Measurements from ENCODE around the gene UBASH3B.

Gene UBASH3B

DNA sequence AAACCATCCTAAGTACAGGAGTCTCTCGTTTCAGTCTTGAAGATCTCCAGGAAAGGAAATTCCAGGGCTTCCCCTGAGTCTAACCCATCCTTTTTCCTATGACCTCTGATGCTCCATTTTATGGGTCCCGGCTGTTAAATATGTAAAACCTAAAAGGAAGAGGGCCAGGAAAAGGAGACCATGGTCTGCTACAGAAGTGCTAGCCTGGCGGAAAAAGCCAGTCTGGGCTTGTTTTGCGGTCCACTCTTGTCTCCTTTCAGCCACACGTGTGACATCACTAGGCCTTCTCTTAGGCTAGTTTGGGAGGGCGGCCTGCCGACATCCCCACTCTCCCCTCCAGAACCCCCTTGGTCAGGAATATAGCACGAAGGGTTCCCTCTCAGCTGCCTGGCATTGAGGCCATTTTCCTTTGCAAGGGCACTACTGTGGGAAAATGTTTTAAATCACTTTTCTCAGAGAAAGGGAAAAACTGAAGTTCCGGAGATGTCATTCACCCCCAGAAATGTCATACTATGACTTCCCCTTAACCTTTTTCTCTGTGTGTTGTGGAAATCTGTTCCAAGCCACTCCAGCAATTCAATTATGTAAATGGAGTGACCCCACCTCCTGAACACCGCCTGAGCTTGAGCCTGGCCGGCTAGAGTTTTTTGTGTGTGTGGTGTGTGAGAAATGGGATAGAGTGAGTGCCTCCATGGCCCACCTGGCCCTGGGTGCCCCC lies 86.9 kb downstream of the UBASH3B start:
- H3K9ac ChIP-seq (ENCODE audit: low read depth, low read length), result no peak overlapping the region

GRCh38 chr11:122743097-122743741 lies 87.7 kb downstream of the UBASH3B start:
- Histone ChIP-seq H3K27me3 (ENCODE audit: control insufficient read depth, insufficient read depth, low read length) (no peaks in the 10 kb centered on the region), H3K36me3 (ENCODE audit: insufficient read depth, low read length) (no peaks in the 10 kb centered on the region), H3K4me3 (ENCODE audit: low read length) (no peak overlapping the region), H3K4me1 (ENCODE audit: control insufficient read depth, insufficient read depth, low read length) (peaks cover 32% of the 10 kb centered on the region), H3K9ac (ENCODE audit: low read depth, low read length) (no peak overlapping the region), H3K9me3 (replicated peaks; ENCODE audit: low read length) (no peaks in the 10 kb centered on the region), H3K4me2 (ENCODE audit: low read length) (no peak overlapping the region)

More for the DNA sequence above, 86.9 kb downstream of the UBASH3B start:
- H3K9me3 ChIP-seq (replicated peaks; ENCODE audit: low read length), result no peaks in the 10 kb centered on the region
- no peak overlapping the region for H3K4me3 ChIP-seq (ENCODE audit: low read length)
- H3K4me1 ChIP-seq (ENCODE audit: control insufficient read depth, insufficient read depth, low read length), result peaks cover 25% of the 10 kb centered on the region
- no peak overlapping the region for H3K4me2 ChIP-seq (ENCODE audit: low read length)
- no peaks in the 10 kb centered on the region for H3K36me3 ChIP-seq (ENCODE audit: insufficient read depth, low read length)
- H3K27me3 ChIP-seq (ENCODE audit: control insufficient read depth, insufficient read depth, low read length), result no peaks in the 10 kb centered on the region

DNA sequence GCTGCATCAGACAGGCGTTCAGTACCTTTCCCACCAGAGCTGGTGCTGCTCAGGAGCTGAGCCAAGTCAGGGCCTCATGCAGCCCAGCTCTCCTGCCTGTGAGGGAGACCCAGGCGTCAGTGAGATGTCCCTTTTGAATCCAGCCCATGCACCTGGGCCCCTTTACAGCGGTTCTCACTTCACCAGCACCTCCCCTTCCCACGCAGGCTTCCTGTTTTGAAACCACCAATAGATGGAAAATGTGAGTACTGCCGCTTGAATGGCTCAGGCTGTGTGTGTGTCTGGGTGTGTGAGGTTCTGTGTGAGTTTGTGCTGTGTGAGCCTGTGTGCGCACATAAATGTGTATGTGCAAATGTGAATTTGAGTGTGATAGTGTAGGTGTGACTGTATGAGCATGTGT lies 88.4 kb downstream of the UBASH3B start:
- no peak overlapping the region for H3K9ac ChIP-seq (ENCODE audit: low read depth, low read length)
- no peaks in the 10 kb centered on the region for H3K9me3 ChIP-seq (replicated peaks; ENCODE audit: low read length)
- no peaks in the 10 kb centered on the region for H3K27me3 ChIP-seq (ENCODE audit: control insufficient read depth, insufficient read depth, low read length)
- peaks cover 39% of the 10 kb centered on the region for H3K4me1 ChIP-seq (ENCODE audit: control insufficient read depth, insufficient read depth, low read length)
- H3K36me3 ChIP-seq (ENCODE audit: insufficient read depth, low read length), result no peaks in the 10 kb centered on the region
- H3K4me2 ChIP-seq (ENCODE audit: low read length), result no peak overlapping the region
- no peak overlapping the region for H3K4me3 ChIP-seq (ENCODE audit: low read length)

GRCh38 chr11:122744357-122744756 lies 88.8 kb downstream of the UBASH3B start:
- Histone ChIP-seq H3K9me3 (replicated peaks; ENCODE audit: low read length) (no peaks in the 10 kb centered on the region), H3K27me3 (ENCODE audit: control insufficient read depth, insufficient read depth, low read length) (no peaks in the 10 kb centered on the region), H3K4me1 (ENCODE audit: control insufficient read depth, insufficient read depth, low read length) (peaks cover 43% of the 10 kb centered on the region), H3K36me3 (ENCODE audit: insufficient read depth, low read length) (no peaks in the 10 kb centered on the region), H3K9ac (ENCODE audit: low read depth, low read length) (no peak overlapping the region), H3K4me3 (ENCODE audit: low read length) (no peak overlapping the region), H3K4me2 (ENCODE audit: low read length) (no peak overlapping the region)

- Histone ChIP-seq H3K9ac (ENCODE audit: low read depth, low read length) (no peak overlapping the region), H3K4me3 (ENCODE audit: low read length) (no peak overlapping the region), H3K9me3 (replicated peaks; ENCODE audit: low read length) (no peaks in the 10 kb centered on the region), H3K27me3 (ENCODE audit: control insufficient read depth, insufficient read depth, low read length) (no peaks in the 10 kb centered on the region), H3K4me2 (ENCODE audit: low read length) (no peak overlapping the region), H3K36me3 (ENCODE audit: insufficient read depth, low read length) (no peaks in the 10 kb centered on the region), H3K4me1 (ENCODE audit: control insufficient read depth, insufficient read depth, low read length) (peaks cover 47% of the 10 kb centered on the region)
These were observed 89.6 kb downstream of the UBASH3B start for GRCh38 chr11:122745111-122745510.

GRCh38 chr11:122746050-122746478 lies 90.5 kb downstream of the UBASH3B start:
- Histone ChIP-seq H3K4me2 (ENCODE audit: low read length) (no peak overlapping the region), H3K4me1 (ENCODE audit: control insufficient read depth, insufficient read depth, low read length) (peaks cover 48% of the 10 kb centered on the region), H3K36me3 (ENCODE audit: insufficient read depth, low read length) (no peaks in the 10 kb centered on the region), H3K4me3 (ENCODE audit: low read length) (no peak overlapping the region), H3K27me3 (ENCODE audit: control insufficient read depth, insufficient read depth, low read length) (no peaks in the 10 kb centered on the region), H3K9me3 (replicated peaks; ENCODE audit: low read length) (no peaks in the 10 kb centered on the region), H3K9ac (ENCODE audit: low read depth, low read length) (no peak overlapping the region)

DNA sequence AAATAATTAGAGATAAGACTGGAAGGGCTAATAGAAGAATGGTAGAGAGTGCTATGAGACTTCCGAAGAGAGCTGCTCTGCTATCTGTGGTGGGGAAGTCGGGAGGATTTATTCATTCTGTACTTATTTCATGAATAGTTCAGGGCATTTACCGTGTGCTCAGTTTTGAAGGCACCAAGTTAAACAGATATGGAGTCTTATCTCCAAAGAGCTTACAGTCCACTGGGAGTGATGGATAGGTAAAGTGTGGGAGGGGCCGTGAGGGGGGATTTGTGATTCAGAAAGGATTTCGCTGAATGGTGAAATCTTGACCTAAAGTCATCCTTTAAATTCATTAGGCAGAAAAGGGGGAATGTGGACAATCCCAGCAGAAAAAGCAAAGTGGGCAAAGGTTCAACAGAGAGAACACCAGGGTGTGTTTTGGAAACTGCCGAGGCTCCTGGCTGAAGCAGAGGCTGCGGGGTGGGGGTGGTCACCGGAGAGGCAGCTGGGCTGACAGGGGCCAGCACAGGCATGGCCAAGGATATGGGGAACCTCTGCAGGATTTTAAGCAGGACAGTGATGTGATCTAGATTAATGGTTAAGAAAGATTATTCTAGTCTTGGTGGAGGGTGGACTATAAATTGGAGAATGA lies 91.2 kb downstream of the UBASH3B start:
- Histone ChIP-seq H3K36me3 (ENCODE audit: insufficient read depth, low read length) (no peaks in the 10 kb centered on the region), H3K9ac (ENCODE audit: low read depth, low read length) (no peak overlapping the region), H3K9me3 (replicated peaks; ENCODE audit: low read length) (no peaks in the 10 kb centered on the region), H3K27me3 (ENCODE audit: control insufficient read depth, insufficient read depth, low read length) (no peaks in the 10 kb centered on the region), H3K4me2 (ENCODE audit: low read length) (peak overlapping the region; percentile 1), H3K4me3 (ENCODE audit: low read length) (no peak overlapping the region), H3K4me1 (ENCODE audit: control insufficient read depth, insufficient read depth, low read length) (peaks cover 50% of the 10 kb centered on the region)

DNA sequence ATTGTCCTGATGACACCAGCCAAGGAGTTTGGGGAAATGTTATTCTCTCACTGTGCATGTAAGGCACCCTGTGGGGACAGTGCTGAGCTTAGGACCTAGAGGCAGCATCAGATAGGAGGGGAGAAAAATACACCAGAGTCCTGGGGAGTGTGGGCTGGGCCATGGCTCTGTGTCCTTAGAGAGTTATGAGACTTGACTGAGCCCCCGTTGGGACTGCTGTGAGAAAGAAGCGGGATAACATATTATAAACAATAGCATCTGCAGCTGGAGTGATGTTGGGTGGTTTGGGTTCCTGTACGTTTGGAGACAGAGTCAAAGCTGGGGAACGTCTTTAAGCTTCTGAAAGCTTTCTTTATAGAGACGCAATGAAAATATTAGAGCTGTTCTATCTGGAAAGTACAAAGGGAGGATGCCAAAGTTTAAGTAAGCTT lies 91.8 kb downstream of the UBASH3B start:
- Histone ChIP-seq H3K9me3 (replicated peaks; ENCODE audit: low read length) (no peaks in the 10 kb centered on the region), H3K4me3 (ENCODE audit: low read length) (no peak overlapping the region), H3K4me2 (ENCODE audit: low read length) (peak overlapping the region; percentile 1), H3K27me3 (ENCODE audit: control insufficient read depth, insufficient read depth, low read length) (no peaks in the 10 kb centered on the region), H3K4me1 (ENCODE audit: control insufficient read depth, insufficient read depth, low read length) (peaks cover 52% of the 10 kb centered on the region), H3K36me3 (ENCODE audit: insufficient read depth, low read length) (no peaks in the 10 kb centered on the region), H3K9ac (ENCODE audit: low read depth, low read length) (no peak overlapping the region)

DNA sequence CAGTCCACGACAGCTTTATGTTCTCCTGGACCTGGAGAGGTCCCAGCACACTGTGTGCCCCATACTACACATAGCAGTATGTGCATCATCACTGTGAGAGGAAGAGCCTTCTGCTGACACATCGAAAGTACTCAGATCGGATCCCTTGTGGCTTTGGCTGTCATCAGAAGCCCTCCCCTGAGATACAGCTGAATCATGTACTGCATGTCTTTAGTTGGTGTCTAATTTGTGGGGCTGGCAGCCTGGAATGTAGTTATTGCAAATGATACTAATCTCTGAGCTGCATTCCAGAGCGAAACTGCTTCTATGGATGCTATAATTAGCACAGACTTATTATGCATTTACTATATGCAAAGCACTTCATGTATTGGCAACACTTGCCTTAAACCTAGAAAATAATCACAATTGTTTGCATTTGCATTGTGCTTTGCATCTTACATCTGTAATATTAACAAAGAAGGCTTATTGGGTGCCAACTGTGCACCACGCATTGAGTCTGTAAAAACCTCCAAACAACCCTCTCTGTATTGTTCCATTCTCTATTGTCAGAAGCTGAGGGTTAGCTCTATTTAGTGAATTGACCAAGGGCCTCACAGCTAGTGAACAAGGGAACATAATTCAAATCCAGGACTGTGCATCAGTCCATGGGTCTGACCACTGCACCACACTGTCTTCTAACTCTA lies 93.6 kb downstream of the UBASH3B start:
- Histone ChIP-seq H3K4me3 (ENCODE audit: low read length) (peak overlapping the region; percentile 6), H3K4me1 (ENCODE audit: control insufficient read depth, insufficient read depth, low read length) (peaks cover 52% of the 10 kb centered on the region), H3K9me3 (replicated peaks; ENCODE audit: low read length) (no peaks in the 10 kb centered on the region), H3K27me3 (ENCODE audit: control insufficient read depth, insufficient read depth, low read length) (no peaks in the 10 kb centered on the region), H3K9ac (ENCODE audit: low read depth, low read length) (peak overlapping the region; percentile 42), H3K36me3 (ENCODE audit: insufficient read depth, low read length) (no peaks in the 10 kb centered on the region), H3K4me2 (ENCODE audit: low read length) (peak overlapping the region; percentile 48)

- Histone ChIP-seq H3K36me3 (ENCODE audit: insufficient read depth, low read length) (no peaks in the 10 kb centered on the region), H3K9me3 (replicated peaks; ENCODE audit: low read length) (no peaks in the 10 kb centered on the region), H3K4me2 (ENCODE audit: low read length) (no peak overlapping the region), H3K9ac (ENCODE audit: low read depth, low read length) (no peak overlapping the region), H3K4me3 (ENCODE audit: low read length) (no peak overlapping the region), H3K4me1 (ENCODE audit: control insufficient read depth, insufficient read depth, low read length) (peaks cover 48% of the 10 kb centered on the region), H3K27me3 (ENCODE audit: control insufficient read depth, insufficient read depth, low read length) (no peaks in the 10 kb centered on the region)
These were observed 94.5 kb downstream of the UBASH3B start for GRCh38 chr11:122750049-122750448.

DNA sequence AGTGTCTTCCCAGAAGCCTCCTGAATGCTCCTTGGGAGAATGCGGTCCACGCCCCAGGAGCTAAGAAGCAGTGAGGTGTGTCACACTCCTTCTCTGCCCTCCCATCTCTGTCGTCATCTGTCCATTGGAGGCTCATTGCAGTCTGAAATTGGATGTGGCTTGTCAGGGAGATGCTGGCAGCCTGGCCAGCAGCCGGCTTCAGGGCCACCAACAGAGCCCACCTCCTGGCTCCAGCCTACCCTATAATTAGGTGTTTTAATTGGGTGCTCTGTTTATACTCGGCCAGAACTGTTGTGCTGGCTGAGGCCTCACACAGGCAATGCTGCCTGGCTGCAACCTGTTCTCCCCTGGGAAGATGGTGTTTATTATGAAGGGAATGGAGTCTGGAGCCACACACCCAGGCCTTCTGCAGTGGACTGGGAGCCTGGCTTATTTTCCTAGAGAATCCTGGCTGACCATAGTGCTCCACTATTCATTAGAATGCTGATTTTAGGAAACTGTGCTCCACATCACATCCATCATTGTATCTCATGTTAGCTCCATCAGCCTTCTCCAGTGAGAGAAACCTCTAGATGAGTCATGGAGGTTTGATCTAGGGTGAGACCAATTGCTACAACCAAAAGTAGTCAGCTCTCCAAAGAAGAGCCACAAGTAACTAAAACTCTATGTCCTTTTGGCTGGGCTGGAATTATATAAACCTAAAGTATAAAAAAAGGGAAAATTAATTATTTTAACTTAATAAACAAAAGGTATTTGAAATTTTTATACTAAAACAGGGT lies 96.0 kb downstream of the UBASH3B start:
- no peaks in the 10 kb centered on the region for H3K9me3 ChIP-seq (replicated peaks; ENCODE audit: low read length)
- H3K4me3 ChIP-seq (ENCODE audit: low read length), result no peak overlapping the region
- no peak overlapping the region for H3K4me2 ChIP-seq (ENCODE audit: low read length)
- H3K9ac ChIP-seq (ENCODE audit: low read depth, low read length), result no peak overlapping the region
- H3K4me1 ChIP-seq (ENCODE audit: control insufficient read depth, insufficient read depth, low read length), result peaks cover 44% of the 10 kb centered on the region
- H3K36me3 ChIP-seq (ENCODE audit: insufficient read depth, low read length), result peaks cover 3% of the 10 kb centered on the region
- H3K27me3 ChIP-seq (ENCODE audit: control insufficient read depth, insufficient read depth, low read length), result no peaks in the 10 kb centered on the region

Data from skeletal muscle satellite cell (primary cell).